WTC11 (cell line): Measurements from ENCODE around the gene LYRM1. TPM values are rescaled to one million over a fixed set of nuclear protein-coding genes. Genes with fewer than 3 reads are reported as not detected.
"Not testable (repeated sequence)": the region's sequence is repeated elsewhere in the genome, so short reads cannot be mapped to it uniquely, and the experiment has no call there.

ENCODE experiments used
- ATAC-seq: fragments of 200-7000 bp; cut with Tn5 transposase; 2 replicates; pipeline ENCODE4 v1.10.0; 2021; ENCODE audit warnings: mild to moderate bottlenecking, moderate library complexity
- CTCF ChIA-PET: fragments of 300-600 bp; sonication (Branson Sonifier 250); formaldehyde crosslinking; loops from one replicate; lab custom pipeline; 2021; ENCODE audit warnings: antibody characterized with exemption; lab: Charles Lee
- POLR2A ChIA-PET: fragments of 350-600 bp; sonication (Branson Sonifier 250); formaldehyde crosslinking; loops from one replicate; lab custom pipeline; 2021; ENCODE audit warnings: antibody characterized with exemption; lab: Charles Lee
- DNase-seq: peaks from one replicate; pipeline ENCODE4 v3.0.0; 2021; ENCODE audit warnings: low spot score
- H3K27ac Mint-ChIP-seq: 2 replicates; pipeline ENCODE4 v1.8.0; 2021; ENCODE audit warnings: mixed read lengths
- H3K27me3 Mint-ChIP-seq: 2 replicates; pipeline ENCODE4 v1.8.0; 2021; ENCODE audit warnings: low read depth, mild to moderate bottlenecking, moderate library complexity, mixed read lengths
- H3K36me3 Mint-ChIP-seq: 2 replicates; pipeline ENCODE4 v1.8.0; 2021; ENCODE audit warnings: mixed read lengths
- H3K4me1 Mint-ChIP-seq: 2 replicates; pipeline ENCODE4 v1.8.0; 2022; ENCODE audit warnings: mixed read lengths
- H3K4me3 Mint-ChIP-seq: 2 replicates; pipeline ENCODE4 v1.8.0; 2021; ENCODE audit warnings: mild to moderate bottlenecking, moderate library complexity, mixed read lengths
- H3K9me3 Mint-ChIP-seq: 2 replicates; pipeline ENCODE4 v1.8.0; 2021; ENCODE audit warnings: mixed read lengths
- AR ChIP-seq: fragments of 250-450 bp; sonication (Bioruptor Pico); IDR thresholded peaks from 2 replicates; pipeline ENCODE4 v1.9.0; 2021; ENCODE audit warnings: mild to moderate bottlenecking
- ATF3 ChIP-seq: sonication (generic); formaldehyde crosslinking; conservative IDR thresholded peaks from 2 replicates; pipeline ENCODE4 v1.8.1; 2022; ENCODE audit warnings: mild to moderate bottlenecking, missing genetic modification reagents
- ATF6 ChIP-seq: sonication (generic); formaldehyde crosslinking; IDR thresholded peaks from 2 replicates; pipeline ENCODE4 v1.8.1; 2023; ENCODE audit warnings: mild to moderate bottlenecking, missing genetic modification reagents
- ETV6 ChIP-seq: sonication (generic); formaldehyde crosslinking; IDR thresholded peaks from 2 replicates; pipeline ENCODE4 v1.8.1; 2022; ENCODE audit warnings: mild to moderate bottlenecking, missing genetic modification reagents
- HMGA2 ChIP-seq: fragments of 250-450 bp; sonication (Bioruptor Pico); IDR thresholded peaks from 2 replicates; pipeline ENCODE4 v1.4.0; 2021; ENCODE audit warnings: mild to moderate bottlenecking, moderate library complexity
- HMGXB4 ChIP-seq: sonication (generic); formaldehyde crosslinking; IDR thresholded peaks from 2 replicates; pipeline ENCODE4 v1.8.1; 2023; ENCODE audit warnings: mild to moderate bottlenecking, moderate library complexity, missing genetic modification reagents
- KAT7 ChIP-seq: sonication (generic); formaldehyde crosslinking; IDR thresholded peaks from 2 replicates; pipeline ENCODE4 v1.8.1; 2023; ENCODE audit warnings: missing genetic modification reagents, mild to moderate bottlenecking, borderline replicate concordance
- MLX ChIP-seq: sonication (generic); formaldehyde crosslinking; IDR thresholded peaks from 2 replicates; pipeline ENCODE4 v1.8.1; 2023; ENCODE audit warnings: mild to moderate bottlenecking, missing genetic modification reagents, moderate library complexity
- MXD4 ChIP-seq: fragments of 250-450 bp; sonication (Bioruptor Pico); IDR thresholded peaks from 2 replicates; pipeline ENCODE4 v1.8.0; 2021; ENCODE audit warnings: mild to moderate bottlenecking, moderate library complexity, borderline replicate concordance
- NR2C2 ChIP-seq: sonication (generic); formaldehyde crosslinking; IDR thresholded peaks from 2 replicates; pipeline ENCODE4 v1.8.0; 2022; ENCODE audit warnings: mild to moderate bottlenecking, missing genetic modification reagents
- SOX15 ChIP-seq: fragments of 250-450 bp; sonication (Bioruptor Pico); IDR thresholded peaks from 2 replicates; pipeline ENCODE4 v1.9.0; 2021; ENCODE audit warnings: mild to moderate bottlenecking
- USF2 ChIP-seq: sonication (generic); formaldehyde crosslinking; IDR thresholded peaks from 2 replicates; pipeline ENCODE4 v1.8.1; 2023; ENCODE audit warnings: mild to moderate bottlenecking, missing genetic modification reagents, moderate library complexity
- ZNF121 ChIP-seq: sonication (generic); formaldehyde crosslinking; IDR thresholded peaks from 2 replicates; pipeline ENCODE4 v1.8.0; 2023; ENCODE audit warnings: missing genetic modification reagents
- ZNF219 ChIP-seq: sonication (generic); formaldehyde crosslinking; IDR thresholded peaks from 2 replicates; pipeline ENCODE4 v1.8.0; 2023; ENCODE audit warnings: missing genetic modification reagents, mild to moderate bottlenecking, borderline replicate concordance
- ZNF532 ChIP-seq: fragments of 250-450 bp; sonication (Bioruptor Pico); IDR thresholded peaks from 2 replicates; pipeline ENCODE4 v1.9.0; 2021; ENCODE audit warnings: mild to moderate bottlenecking, borderline replicate concordance
- ZNF671 ChIP-seq: fragments of 250-450 bp; sonication (Bioruptor Pico); IDR thresholded peaks from 2 replicates; pipeline ENCODE4 v1.8.0; 2021; ENCODE audit warnings: mild to moderate bottlenecking
- ZSCAN18 ChIP-seq: fragments of 250-450 bp; sonication (Bioruptor Pico); IDR thresholded peaks from 2 replicates; pipeline ENCODE4 v2.1.2; 2022; ENCODE audit warnings: mild to moderate bottlenecking, moderate library complexity
- total RNA-seq: library from RNA; stranded (reverse); gene quantifications from 3 replicates; pipeline ENCODE4 v1.2.3, GENCODE V29; 2021

The LYRM1 gene
- total RNA-seq, 1 experiment from 2014 or later: 11.4 TPM

- TF ChIP-seq ATF6 (CRISPR knock-in tag) (no peak), USF2 (CRISPR knock-in tag) (no peak), SOX15 (CRISPR knock-in tag) (no peak)
- TF ChIP-seq, all 79 proteins: peak for 0
These were observed 25.2 kb downstream of the LYRM1 start (continued) for GRCh38 chr16:20925751-20926150.

GRCh38 chr16:20928774-20929411 is 28.3 kb downstream of the LYRM1 start:
- H3K36me3 Mint-ChIP-seq: no peaks in the 10 kb centered on the region
- no peaks in the 10 kb centered on the region for H3K9me3 Mint-ChIP-seq
- H3K27me3 Mint-ChIP-seq: no peaks in the 10 kb centered on the region
- TF ChIP-seq ETV6 (CRISPR knock-in tag): no peak
- no peak for TF ChIP-seq AR (CRISPR knock-in tag)
- no peak for TF ChIP-seq ZNF532 (CRISPR knock-in tag)
- no peak for TF ChIP-seq ATF3 (CRISPR knock-in tag)
- no peak for TF ChIP-seq ZNF219
- no peak for TF ChIP-seq HMGXB4 (CRISPR knock-in tag)
- TF ChIP-seq MLX (CRISPR knock-in tag): no peak
- no peak for TF ChIP-seq ZNF671 (CRISPR knock-in tag)
- TF ChIP-seq HMGA2: no peak
- TF ChIP-seq ZNF121 (CRISPR knock-in tag): no peak
- no peak for TF ChIP-seq MXD4 (CRISPR knock-in tag)
- TF ChIP-seq ZSCAN18 (CRISPR knock-in tag): no peak
- no peak for TF ChIP-seq KAT7 (CRISPR knock-in tag)
- TF ChIP-seq NR2C2 (CRISPR knock-in tag): no peak
- DNase-seq (no peak), ATAC-seq (no peak)
- ChIA-PET POLR2A (no interaction called here), CTCF (no interaction called here)
- H3K4me1 Mint-ChIP-seq: no peaks in the 10 kb centered on the region
- H3K27ac Mint-ChIP-seq: no peak overlapping the region; the same call in 1 of the 2 replicates
- H3K4me3 Mint-ChIP-seq: no peak overlapping the region

GRCh38 chr16:20929676-20930364 is 29.2 kb downstream of the LYRM1 start:
- not testable (repeated sequence) for H3K9me3 Mint-ChIP-seq

More at GRCh38 chr16:20929676-20930364, 29.2 kb downstream of the LYRM1 start:
- H3K36me3 Mint-ChIP-seq, H3K4me3 Mint-ChIP-seq, POLR2A ChIA-PET, H3K4me1 Mint-ChIP-seq, DNase-seq, H3K27ac Mint-ChIP-seq, H3K27me3 Mint-ChIP-seq, ATAC-seq: not testable (repeated sequence)
- CTCF ChIA-PET: interaction anchor here (0.6 kb wide), 1 partner anchor 189 kb away, joined by 3 read pairs; the partner anchor contains the start of gene THUMPD1
